Measurements from ENCODE around the gene APBA3.

Gene APBA3

GRCh38 chr19:3745363-3746045, 16.0 kb downstream of the APBA3 start:
- no peak for DNase-seq (ENCODE audit: low spot score)

GRCh38 chr19:3743486-3743885, 18.0 kb downstream of the APBA3 start:
- no peak for DNase-seq (ENCODE audit: low spot score)

DNA sequence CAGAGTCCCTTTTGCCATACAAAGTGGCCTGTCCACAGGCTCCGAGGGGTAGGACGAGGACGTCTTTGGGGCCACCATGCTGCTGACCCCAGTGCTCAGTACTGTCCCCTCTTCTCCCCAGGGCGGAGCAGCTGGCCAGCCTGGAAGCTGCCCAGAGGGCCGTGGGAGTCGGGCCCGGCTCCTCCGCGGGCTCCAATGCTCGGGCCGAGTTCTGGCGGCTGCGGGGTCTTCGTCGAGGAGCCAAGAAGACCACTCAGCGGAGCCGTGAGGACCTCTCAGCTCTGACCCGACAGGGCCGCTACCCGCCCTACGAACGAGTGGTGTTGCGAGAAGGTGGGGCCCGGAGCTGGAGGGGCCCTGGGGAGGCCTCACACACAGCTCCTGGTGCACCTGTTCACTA, 21.1 kb downstream of the APBA3 start:
- no peak for DNase-seq (ENCODE audit: low spot score)

DNA sequence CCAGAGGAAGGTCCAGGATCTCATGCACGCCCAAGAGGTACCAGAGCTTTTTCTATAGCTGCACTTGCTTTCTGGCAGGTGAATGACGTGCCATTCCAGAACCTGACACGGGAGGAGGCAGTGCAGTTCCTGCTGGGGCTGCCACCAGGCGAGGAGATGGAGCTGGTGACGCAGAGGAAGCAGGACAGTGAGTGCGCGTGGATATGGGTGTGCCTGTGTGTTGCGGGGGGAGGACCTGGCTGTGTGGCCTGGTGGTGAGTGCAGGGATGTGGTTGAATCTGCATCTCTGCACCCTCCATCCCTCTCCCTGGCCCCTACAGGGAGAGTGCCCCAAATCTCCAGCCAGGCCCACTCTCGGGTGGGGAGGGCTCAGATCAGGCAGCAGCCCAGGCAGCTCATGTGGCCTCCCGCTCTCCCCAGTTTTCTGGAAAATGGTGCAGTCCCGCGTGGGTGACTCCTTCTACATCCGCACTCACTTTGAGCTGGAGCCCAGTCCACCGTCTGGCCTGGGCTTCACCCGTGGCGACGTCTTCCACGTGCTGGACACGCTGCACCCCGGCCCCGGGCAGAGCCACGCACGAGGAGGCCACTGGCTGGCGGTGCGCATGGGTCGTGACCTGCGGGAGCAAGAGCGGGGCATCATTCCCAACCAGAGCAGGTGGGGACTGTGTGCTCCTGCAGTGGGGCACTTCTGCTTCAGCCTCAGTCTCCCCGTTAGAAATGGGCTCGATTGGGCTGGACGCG, 22.8 kb downstream of the APBA3 start:
- no peak for DNase-seq (ENCODE audit: low spot score)

- no peak for DNase-seq (ENCODE audit: low spot score)
Observed at GRCh38 chr19:3737487-3738205, 23.8 kb downstream of the APBA3 start.

GRCh38 chr19:3736106-3736724, 25.3 kb downstream of the APBA3 start:
- no peak for DNase-seq (ENCODE audit: low spot score)

GRCh38 chr19:3734310-3734600, 27.2 kb downstream of the APBA3 start:
- no peak for DNase-seq (ENCODE audit: low spot score)

- DNase-seq (ENCODE audit: low spot score), result no peak
Observed at GRCh38 chr19:3733549-3734309, 27.8 kb downstream of the APBA3 start.

GRCh38 chr19:3732108-3732507, 29.4 kb downstream of the APBA3 start:
- no peak for DNase-seq (ENCODE audit: low spot score)

GRCh38 chr19:3730457-3730958, 31.0 kb downstream of the APBA3 start:
- no peak for DNase-seq (ENCODE audit: low spot score)

DNA sequence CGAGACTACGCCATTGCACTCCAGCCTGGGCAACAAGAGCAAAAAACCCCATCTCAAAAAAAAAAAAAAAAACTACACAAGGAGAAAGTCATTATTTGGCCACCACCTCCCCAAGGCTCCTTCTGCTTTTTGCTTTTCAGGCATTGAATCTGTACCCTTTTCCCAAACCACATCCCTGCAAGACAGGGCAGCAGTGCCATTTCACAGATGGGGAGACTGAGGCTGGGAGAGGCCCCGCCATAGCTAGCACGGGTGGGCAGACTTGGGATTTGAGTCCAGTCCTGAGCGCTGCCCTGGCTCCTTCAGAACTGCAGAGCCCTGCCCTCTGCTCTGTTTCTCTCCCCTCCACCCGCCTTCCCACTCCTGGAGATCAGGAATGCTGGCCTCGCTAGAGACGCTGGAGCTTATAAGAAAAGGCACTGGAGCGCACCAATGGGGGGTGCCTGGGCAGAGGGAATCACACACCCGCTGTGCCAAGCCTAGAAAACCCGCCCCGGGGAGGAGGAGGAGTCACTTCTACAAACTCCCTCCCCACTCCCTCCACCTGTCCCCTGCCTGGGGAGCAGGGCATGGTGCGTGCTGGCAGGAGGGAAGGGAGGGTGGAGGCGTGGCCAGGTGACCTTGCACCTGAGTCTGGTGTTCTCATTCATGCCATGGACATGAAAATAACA, 35.7 kb downstream of the APBA3 start:
- no peak for DNase-seq (ENCODE audit: low spot score)

DNA sequence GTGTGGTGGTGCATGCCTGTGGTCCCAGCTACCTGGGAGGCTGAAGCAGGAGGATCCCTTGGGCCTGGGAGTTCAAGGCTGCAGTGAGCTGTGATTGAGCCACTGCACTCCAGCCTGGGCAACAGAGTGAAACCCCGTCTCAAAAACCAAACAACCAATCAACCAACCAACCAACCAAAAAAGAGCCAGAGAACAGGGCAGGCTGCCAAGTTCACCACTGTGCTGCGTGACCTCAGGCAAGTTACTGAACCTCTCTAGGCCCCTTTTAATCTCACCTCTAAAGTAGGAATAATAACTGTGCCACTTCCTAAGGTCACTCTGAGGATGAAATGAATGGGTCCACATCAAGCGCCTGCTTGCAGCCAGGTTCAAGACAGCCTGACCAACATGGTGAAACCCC, 36.4 kb downstream of the APBA3 start:
- no peak for DNase-seq (ENCODE audit: low spot score)

DNA sequence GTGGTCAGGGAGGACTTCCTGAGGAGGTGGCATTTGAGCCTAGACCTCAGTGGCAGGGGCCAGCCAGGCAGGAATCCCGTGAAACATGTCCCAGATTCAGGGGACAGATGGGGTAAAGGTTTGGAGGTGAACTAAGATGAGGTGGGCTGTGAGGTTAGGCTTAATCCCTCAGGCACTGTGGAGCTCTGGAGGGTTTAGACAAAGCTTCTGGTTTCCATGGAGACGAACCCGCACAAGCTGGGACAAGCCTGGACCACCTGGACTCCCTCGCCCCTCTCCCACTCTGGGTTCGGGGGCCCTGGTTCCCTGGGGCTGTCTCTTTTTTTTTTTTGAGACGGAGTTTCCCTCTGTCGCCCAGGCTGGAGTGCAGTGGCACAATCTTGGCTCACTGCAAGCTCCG, 37.6 kb downstream of the APBA3 start:
- no peak for DNase-seq (ENCODE audit: low spot score)

DNA sequence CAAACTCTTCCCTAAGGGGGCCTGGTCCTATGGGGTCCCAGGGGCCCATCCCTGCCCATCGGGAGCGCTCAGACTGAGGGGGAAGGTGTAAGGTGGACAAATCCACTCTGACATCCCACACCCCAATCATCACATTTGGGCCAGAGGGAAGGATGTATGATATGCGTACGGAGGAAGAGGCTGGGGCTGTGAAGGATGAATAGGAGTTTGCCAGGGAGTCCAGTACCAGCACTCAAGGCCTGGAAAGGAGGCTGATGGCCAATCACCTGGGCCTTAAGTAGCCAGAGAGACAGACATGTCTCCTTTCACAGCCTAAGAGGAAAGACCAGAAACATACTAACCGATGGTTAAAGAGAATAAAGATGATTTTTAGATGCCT, 38.4 kb downstream of the APBA3 start:
- DNase-seq (ENCODE audit: low spot score), result no peak

DNA sequence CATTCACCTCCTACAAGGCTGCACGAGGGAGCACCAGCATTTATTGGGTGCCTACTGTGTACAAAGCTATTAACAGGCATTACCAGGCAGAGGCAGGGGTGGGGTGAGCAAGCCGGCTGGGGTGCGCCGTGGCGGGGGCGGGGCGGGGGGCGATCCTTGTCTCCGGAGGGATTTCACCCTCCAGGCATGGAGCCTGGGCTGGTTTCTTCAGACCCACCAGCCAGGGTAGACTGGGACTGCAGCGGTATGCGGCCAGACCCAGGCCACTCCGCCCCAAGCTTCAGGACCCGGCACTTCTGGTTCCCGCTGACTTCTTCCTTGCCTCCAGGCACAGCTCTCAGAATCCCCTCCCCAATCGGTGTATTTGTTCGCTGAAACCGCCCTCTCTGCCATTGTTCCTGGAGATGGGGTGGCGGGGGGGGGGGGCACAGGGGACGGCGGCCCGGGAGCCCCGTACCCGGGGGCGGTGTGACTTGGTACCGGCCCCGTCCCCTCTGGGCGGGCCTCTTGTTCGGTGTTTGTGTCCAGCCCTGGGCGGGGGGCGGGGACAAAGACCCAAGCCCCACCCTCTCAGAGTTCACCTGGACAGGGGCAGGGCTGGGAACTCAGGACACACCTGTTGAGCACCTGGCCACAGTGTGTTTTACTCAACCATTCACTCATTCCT, 38.9 kb downstream of the APBA3 start:
- no peak for DNase-seq (ENCODE audit: low spot score)

DNA sequence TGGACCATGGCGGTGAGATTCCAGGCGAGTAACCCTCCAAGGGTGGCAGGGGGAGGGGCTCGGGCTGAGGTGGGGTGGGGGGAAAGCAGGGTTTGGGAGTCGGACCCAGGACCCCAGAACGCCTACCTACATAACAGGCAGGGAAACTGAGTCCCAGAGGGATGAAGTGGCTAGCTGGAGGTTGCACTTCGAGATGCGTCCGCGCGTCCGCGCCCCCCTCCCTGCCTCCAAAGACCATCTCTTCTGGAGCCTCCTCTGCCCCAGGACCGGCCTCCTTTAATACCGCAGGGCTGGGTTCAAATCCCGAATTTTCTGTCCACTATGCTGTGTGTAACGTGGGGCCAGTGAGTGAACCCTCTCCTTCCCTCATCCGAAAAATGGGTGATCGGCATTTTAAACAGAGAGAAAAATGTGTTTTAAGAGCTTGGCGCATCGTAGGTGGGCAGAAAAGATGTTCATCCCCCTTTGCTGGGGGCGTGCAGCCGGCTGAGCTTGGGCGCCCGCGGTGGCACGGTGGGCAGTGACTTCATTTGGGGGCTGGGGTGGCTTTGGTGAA, 39.5 kb downstream of the APBA3 start:
- DNase-seq (ENCODE audit: low spot score), result no peak

DNA sequence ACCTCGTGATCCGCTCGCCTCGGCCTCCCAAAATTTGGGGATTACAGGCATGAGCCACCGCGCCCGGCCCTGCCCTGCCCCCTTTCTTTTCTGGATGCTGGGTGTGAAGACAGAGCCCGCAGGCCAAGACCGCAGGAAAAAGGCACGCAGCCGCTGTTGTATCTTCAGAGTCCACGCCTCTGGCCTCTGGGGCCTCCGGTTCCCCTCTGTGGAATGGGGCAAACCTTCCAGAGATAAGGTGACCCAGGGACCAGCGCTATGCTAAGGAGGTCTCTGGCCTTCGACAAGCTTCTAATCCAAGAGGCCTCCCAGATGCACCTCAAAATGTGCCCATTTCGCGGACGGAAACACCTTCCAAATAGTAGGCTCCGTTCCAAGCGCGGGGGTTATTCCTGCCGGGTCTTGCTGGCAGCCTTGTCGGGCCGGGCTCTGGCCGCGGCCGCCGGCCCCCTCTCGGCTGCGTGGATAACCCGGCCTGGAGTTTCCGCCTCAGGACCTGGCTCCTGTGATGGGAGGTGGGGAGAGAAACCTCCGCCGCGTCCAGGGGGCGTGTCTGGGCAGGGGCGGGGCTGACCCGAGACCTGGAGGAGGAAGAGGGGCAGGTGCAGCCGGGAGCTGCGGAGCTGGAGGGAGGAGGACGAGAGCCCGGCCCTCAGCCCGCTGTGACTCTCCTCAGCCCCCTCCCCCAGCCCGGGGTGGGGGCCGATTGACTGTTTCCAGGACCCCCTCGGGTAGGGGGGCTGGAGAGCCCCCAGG, 40.2 kb downstream of the APBA3 start:
- peak; percentile 90 for DNase-seq (ENCODE audit: low spot score)

DNA sequence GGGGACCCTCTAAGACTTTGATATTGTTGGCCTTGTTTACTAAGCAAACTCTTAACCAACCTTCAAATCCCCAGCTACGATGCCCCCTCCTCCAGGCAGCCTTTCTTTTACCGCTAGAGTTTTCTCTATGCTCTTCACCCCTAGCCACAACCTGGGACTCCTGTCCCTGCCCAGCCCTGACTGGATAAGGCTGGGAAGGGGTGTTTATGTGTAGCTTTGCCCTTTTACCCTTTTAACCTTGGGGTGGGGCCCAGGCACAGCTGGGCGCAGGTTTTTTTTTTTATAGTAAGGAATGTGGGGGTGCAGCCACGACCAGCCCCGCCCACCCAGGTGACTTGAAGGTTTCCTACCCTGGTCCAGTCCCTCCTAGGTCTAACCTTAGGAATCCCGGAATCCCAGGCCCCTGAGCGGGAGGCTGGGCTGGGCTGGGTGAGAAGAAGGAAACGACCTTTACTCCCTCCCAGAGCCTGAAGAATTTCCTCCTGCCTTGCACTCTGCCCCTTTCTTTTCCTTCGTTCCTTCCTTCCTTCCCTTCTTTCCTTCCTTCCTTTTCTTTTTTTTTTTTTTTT, 41.1 kb downstream of the APBA3 start:
- DNase-seq (ENCODE audit: low spot score), result no peak

DNA sequence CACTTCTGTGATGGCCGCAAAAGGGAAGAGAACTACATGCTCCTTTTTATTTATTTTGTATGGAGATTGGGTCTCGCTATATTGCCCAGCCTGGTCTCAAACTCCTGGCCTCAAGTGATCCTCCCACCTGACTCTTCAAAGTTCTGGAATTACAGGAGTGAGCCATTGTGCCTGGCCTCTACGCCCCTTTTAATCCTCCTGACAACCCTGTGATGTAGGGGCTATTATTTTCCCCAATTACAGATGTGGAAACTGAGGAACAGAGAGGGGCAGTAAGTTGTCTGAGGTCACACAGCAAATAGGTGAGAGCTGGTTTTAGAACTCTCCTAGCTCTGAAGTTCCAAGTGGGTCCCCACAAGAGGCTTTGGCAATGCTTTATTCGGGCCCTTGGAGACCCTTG, 41.6 kb downstream of the APBA3 start:
- DNase-seq (ENCODE audit: low spot score), result no peak
